Lower leg skin (tissue), 4 donors: ENCODE results near the gene DSCAML1. TPM values are rescaled to one million over a fixed set of nuclear protein-coding genes. Genes with fewer than 3 reads are reported as not detected.

ENCODE experiments used
- DNase-seq, 2 donors: peaks; one replicate each; pipeline ENCODE4 v3.0.0-alpha.2; 2019; ENCODE audit warnings: low spot score in 2 of 2
- H3K4me3 ChIP-seq: fragments of 200-600 bp; sonication (generic); 2 replicates; pipeline ENCODE4 v1.5.1; 2017; ENCODE audit warnings: mild to moderate bottlenecking, low read depth; ENCODE audit not compliant: poor library complexity, severe bottlenecking
- POLR2A ChIP-seq, 2 donors: fragments of 450-650 bp; IDR thresholded peaks; one replicate each; pipeline ENCODE4 v1.6.1; 2016 to 2017; ENCODE audit warnings: antibody characterized with exemption in 2 of 2, mild to moderate bottlenecking in 1 of 2, moderate library complexity in 1 of 2
- WGBS, 2 donors: methylation state at CpG; one replicate each; pipeline ENCODE4 v1.1.5; 2018; 5-methylcytosine and 5-hydroxymethylcytosine counted together
- intact Hi-C: fragments of 100-400 bp; cut with DNase I; formaldehyde crosslinking; loops from one replicate; pipeline ENCODE4 v1.15.0; 2023; ENCODE audit warnings: low total_unique reads
- total RNA-seq, 4 donors: library from RNA; depleted of rRNA; stranded (reverse); fragments of >200 nt; gene quantifications; one replicate each; pipeline ENCODE4 v1.1.0, GENCODE V29; 2016
- TF ChIP-seq, protein P1 (sequence below), 3 donors: fragments of 450-650 bp; IDR thresholded peaks; one replicate each; pipeline ENCODE4 v1.5.1; 2016; ENCODE audit warnings: antibody characterized with exemption in 3 of 3, mild to moderate bottlenecking in 3 of 3, moderate library complexity in 2 of 3

The DSCAML1 gene
- total RNA-seq, 4 donors from 2014 or later, result 0.07 to 0.13 (median 0.08) TPM

DNA sequence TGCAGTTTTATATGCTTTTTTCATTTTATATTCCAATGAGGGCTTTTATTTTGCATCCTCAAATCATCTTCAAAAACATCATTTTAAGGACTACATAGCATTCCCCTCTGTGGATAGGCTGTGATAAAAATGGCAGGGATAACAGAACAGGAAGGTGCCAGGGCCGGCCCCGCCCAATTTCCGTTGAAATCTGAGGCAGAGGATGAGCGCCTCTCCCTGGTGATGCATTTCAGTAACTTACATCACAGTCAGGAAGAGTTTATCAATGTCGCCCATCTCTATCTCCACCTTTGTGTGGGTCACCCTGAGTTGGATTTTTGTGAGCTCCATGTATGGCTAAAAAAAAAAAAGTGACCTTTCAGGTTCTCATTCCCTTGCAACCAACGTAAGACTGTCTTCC is 201.6 kb downstream of the DSCAML1 start:
- H3K4me3 ChIP-seq, result no peak overlapping the region
- TF ChIP-seq POLR2A (IDR thresholded peaks at IDR 0.05), result no peak
- TF ChIP-seq, protein P1, sequence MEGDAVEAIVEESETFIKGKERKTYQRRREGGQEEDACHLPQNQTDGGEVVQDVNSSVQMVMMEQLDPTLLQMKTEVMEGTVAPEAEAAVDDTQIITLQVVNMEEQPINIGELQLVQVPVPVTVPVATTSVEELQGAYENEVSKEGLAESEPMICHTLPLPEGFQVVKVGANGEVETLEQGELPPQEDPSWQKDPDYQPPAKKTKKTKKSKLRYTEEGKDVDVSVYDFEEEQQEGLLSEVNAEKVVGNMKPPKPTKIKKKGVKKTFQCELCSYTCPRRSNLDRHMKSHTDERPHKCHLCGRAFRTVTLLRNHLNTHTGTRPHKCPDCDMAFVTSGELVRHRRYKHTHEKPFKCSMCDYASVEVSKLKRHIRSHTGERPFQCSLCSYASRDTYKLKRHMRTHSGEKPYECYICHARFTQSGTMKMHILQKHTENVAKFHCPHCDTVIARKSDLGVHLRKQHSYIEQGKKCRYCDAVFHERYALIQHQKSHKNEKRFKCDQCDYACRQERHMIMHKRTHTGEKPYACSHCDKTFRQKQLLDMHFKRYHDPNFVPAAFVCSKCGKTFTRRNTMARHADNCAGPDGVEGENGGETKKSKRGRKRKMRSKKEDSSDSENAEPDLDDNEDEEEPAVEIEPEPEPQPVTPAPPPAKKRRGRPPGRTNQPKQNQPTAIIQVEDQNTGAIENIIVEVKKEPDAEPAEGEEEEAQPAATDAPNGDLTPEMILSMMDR (IDR thresholded peaks at IDR 0.05), result no peak
- no peak for DNase-seq
- WGBS, 2 donors, result 53 to 57% methylated on average over 6 of the region's 6 CpGs
- intact Hi-C loops, result no loop called here

DNA sequence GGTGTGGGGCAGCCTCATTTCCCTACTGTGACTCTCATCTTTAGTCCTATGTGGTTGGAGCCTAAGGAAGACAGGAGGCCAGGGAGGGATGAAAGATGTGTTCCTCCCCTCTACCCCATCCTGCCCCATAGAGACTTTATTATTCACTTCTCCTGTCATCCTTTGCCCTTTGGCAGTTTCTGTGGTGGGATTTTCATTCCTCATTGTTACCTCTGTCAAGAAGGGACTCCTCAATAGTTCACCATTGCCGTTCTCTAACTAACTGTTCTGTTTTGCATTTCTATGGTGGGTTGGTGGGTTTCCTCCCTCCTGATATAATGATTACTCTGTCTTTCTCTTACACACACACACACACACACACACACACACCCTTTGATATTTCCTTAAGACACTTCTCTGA is 202.3 kb downstream of the DSCAML1 start:
- no peak for DNase-seq
- H3K4me3 ChIP-seq, result no peak overlapping the region
- TF ChIP-seq, protein P1 (IDR thresholded peaks at IDR 0.05), result no peak
- no peak for TF ChIP-seq POLR2A (IDR thresholded peaks at IDR 0.05)
- WGBS, 2 donors, result 43 to 48% methylated on average over 1 of the region's 1 CpG
- intact Hi-C loops, result no loop called here

DNA sequence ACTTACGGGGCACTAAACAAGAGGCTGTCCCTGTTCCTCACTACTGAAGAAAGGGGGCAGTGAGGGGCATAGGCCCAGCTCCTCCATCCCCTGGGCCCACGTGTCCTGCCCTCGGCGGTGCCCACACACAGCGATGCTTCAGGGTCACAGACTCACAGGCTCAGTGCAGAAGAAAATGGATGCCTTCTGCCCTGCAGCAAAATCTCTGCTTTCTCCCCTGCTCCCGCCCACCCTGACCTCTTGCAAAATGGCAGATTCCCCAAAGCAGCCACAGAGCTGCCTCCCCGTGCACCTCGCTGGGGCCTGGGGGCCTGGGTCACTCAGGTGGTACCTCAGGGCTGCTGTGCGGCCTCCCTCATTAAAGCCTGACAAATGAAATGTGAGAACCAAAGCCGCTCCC is 204.0 kb downstream of the DSCAML1 start:
- no peak overlapping the region for H3K4me3 ChIP-seq
- DNase-seq, result no peak
- intact Hi-C loops, result no loop called here
- TF ChIP-seq, protein P1 (IDR thresholded peaks at IDR 0.05), result no peak
- TF ChIP-seq POLR2A (IDR thresholded peaks at IDR 0.05), result no peak
- 70 to 81% methylated on average over 10 of the region's 10 CpGs for WGBS, 2 donors

DNA sequence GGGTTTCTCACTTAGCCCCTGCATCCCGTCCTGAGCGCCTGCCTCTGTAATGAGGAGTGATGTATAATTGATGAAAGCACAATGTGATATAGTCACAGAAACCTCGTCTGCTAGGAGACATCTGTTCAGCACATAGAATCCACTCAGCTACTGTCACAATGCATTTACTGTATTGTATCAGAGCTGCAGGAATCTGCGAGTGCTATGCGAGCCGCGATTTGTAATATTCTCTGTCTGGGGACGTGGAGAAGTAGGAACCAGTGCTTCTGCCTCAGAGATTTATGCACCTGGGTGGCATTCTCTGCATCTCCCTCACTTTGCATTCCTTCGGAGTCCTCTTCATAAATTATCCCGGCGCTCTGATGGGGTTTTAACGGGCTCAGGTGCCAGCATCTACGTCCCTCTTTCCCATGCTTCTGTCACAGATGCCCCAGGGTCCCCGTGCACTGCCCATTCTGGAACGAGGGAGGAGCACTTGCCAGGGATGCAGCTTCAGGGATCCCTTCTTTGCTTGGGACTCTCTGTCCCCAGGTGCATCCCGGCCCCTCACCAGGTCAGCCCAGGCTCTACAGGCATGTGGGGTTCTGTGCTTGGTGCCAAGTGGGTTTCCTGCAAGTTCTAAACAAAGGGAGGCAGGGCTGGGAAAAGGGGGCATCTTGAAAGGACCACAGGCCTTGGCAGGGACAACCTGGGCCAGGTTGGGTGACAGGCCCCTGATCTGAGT is 205.5 kb downstream of the DSCAML1 start:
- 46 to 51% methylated on average over 16 of the region's 16 CpGs for WGBS, 2 donors
- intact Hi-C loops, result no loop called here
- DNase-seq, result no peak

DNA sequence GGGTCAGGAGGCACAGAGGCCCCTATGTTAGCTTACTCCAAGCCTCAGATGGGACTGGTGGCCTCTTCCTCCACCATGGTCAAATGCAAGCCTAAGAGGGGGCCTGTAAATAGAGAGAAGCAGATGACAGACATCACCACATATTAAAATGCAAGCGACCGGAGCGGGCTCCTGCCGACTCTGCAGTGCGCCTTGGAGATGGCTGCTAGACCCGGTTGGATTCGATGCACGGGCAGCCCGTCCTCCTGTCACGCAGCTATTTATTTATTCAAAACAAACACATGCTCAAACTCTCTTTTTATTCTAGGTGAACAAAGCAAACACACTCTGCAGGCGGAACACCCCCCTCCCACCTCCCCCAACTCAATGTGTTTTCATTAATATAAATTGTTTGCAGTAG is 208.0 kb downstream of the DSCAML1 start:
- intact Hi-C loops, result no loop called here
- 82 to 89% methylated on average over 11 of the region's 11 CpGs for WGBS, 2 donors
- H3K4me3 ChIP-seq, result no peak overlapping the region
- DNase-seq, result peak in 1 of 2 donors; percentile 45
- no peak for TF ChIP-seq POLR2A (IDR thresholded peaks at IDR 0.05)
- TF ChIP-seq, protein P1 (IDR thresholded peaks at IDR 0.05), result no peak

More for the DNA sequence above, 205.5 kb downstream of the DSCAML1 start:
- H3K4me3 ChIP-seq, result no peak overlapping the region
- TF ChIP-seq, protein P1 (IDR thresholded peaks at IDR 0.05), result no peak
- TF ChIP-seq POLR2A (IDR thresholded peaks at IDR 0.05), result no peak
